ENCODE measurements around the gene METTL9. TPM values are rescaled to one million over a fixed set of nuclear protein-coding genes. Genes with fewer than 3 reads are reported as not detected.
A peak's percentile ranks its signal among the peaks of the same experiment; 100 is the strongest.
"Not testable (repeated sequence)": the region's sequence is repeated elsewhere in the genome, so short reads cannot be mapped to it uniquely, and the experiment has no call there.

The METTL9 gene
- total RNA-seq, 2 donors from 2014 or later, result 49.3 to 63.8 TPM

- peak in 1 of 2 donors; percentile 16 for ATAC-seq
- intact Hi-C loops (cut with DNase I), result no loop called here
These were observed 825 bp downstream of the METTL9 start for GRCh38 chr16:21600031-21600773.

GRCh38 chr16:21602785-21603184 is 3.4 kb downstream of the METTL9 start:
- DNase-seq, result no peak
- no peak for ATAC-seq
- intact Hi-C loops (cut with DNase I), result no loop called here

More at GRCh38 chr16:21600031-21600773, 825 bp downstream of the METTL9 start:
- DNase-seq, result no peak

GRCh38 chr16:21603928-21604327 is 4.6 kb downstream of the METTL9 start:
- intact Hi-C loops (cut with DNase I), result no loop called here
- ATAC-seq (no peak), DNase-seq (no peak)

GRCh38 chr16:21605848-21606247 is 6.5 kb downstream of the METTL9 start:
- DNase-seq; intact Hi-C loops (cut with DNase I); ATAC-seq: not testable (repeated sequence)

- DNase-seq, result no peak
- no peak for ATAC-seq
- intact Hi-C loops (cut with DNase I), result no loop called here
These were observed 9.4 kb downstream of the METTL9 start for GRCh38 chr16:21608639-21609328.

GRCh38 chr16:21610006-21610544 is 10.7 kb downstream of the METTL9 start:
- intact Hi-C loops (cut with DNase I), result no loop called here
- no peak for DNase-seq
- no peak for ATAC-seq

- ATAC-seq (no peak), DNase-seq (no peak)
- intact Hi-C loops (cut with DNase I), result no loop called here
These were observed 11.4 kb downstream of the METTL9 start for GRCh38 chr16:21610766-21611165.

- ATAC-seq, result peak in 1 of 2 donors; percentile 71
- no peak for DNase-seq
- intact Hi-C loops (cut with DNase I), result no loop called here
These were observed 11.8 kb downstream of the METTL9 start for GRCh38 chr16:21611198-21611555.

GRCh38 chr16:21611556-21612384 is 12.4 kb downstream of the METTL9 start:
- DNase-seq (no peak), ATAC-seq (peak; percentile 73 to 84)
- intact Hi-C loops (cut with DNase I), result no loop called here

- DNase-seq (no peak), ATAC-seq (no peak)
- intact Hi-C loops (cut with DNase I), result no loop called here
These were observed 14.0 kb downstream of the METTL9 start for GRCh38 chr16:21613361-21613760.

- ATAC-seq, result no peak
- intact Hi-C loops (cut with DNase I), result no loop called here
These were observed 14.4 kb downstream of the METTL9 start for GRCh38 chr16:21613781-21614180.

GRCh38 chr16:21614896-21615295 is 15.5 kb downstream of the METTL9 start:
- intact Hi-C loops (cut with DNase I), result no loop called here
- ATAC-seq, result no peak
- DNase-seq, result no peak

More at GRCh38 chr16:21613781-21614180, 14.4 kb downstream of the METTL9 start:
- DNase-seq, result no peak

- intact Hi-C loops (cut with DNase I), result no loop called here
- no peak for ATAC-seq
- no peak for DNase-seq
These were observed 18.2 kb downstream of the METTL9 start for GRCh38 chr16:21617607-21618006.

GRCh38 chr16:21618281-21618680 is 18.9 kb downstream of the METTL9 start:
- no peak for DNase-seq
- ATAC-seq, result no peak
- intact Hi-C loops (cut with DNase I), result no loop called here

- ATAC-seq (no peak), DNase-seq (no peak)
- intact Hi-C loops (cut with DNase I), result no loop called here
These were observed 20.5 kb downstream of the METTL9 start for GRCh38 chr16:21619765-21620425.

GRCh38 chr16:21620592-21620991 is 21.2 kb downstream of the METTL9 start:
- ATAC-seq, result no peak
- DNase-seq, result no peak
- intact Hi-C loops (cut with DNase I), result no loop called here

- DNase-seq (no peak), ATAC-seq (no peak)
- intact Hi-C loops (cut with DNase I), result no loop called here
These were observed 23.2 kb downstream of the METTL9 start for GRCh38 chr16:21622545-21622944.

- no peak for ATAC-seq
- intact Hi-C loops (cut with DNase I), result no loop called here
- DNase-seq, result no peak
These were observed 25.6 kb downstream of the METTL9 start for GRCh38 chr16:21625026-21625425.

- ATAC-seq (peak in 1 of 2 donors; percentile 35), DNase-seq (no peak)
- intact Hi-C loops (cut with DNase I), result no loop called here
These were observed 27.4 kb downstream of the METTL9 start for GRCh38 chr16:21626659-21627277.
